HK-2 (cell line): ENCODE measurements around the gene CDKN2AIPNL.

Source experiments
- DNase-seq: peaks from one replicate; pipeline ENCODE4 v3.0.0-alpha.2; 2018; ENCODE audit not compliant: unreplicated experiment

CDKN2AIPNL gene, protein sequence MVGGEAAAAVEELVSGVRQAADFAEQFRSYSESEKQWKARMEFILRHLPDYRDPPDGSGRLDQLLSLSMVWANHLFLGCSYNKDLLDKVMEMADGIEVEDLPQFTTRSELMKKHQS

DNA sequence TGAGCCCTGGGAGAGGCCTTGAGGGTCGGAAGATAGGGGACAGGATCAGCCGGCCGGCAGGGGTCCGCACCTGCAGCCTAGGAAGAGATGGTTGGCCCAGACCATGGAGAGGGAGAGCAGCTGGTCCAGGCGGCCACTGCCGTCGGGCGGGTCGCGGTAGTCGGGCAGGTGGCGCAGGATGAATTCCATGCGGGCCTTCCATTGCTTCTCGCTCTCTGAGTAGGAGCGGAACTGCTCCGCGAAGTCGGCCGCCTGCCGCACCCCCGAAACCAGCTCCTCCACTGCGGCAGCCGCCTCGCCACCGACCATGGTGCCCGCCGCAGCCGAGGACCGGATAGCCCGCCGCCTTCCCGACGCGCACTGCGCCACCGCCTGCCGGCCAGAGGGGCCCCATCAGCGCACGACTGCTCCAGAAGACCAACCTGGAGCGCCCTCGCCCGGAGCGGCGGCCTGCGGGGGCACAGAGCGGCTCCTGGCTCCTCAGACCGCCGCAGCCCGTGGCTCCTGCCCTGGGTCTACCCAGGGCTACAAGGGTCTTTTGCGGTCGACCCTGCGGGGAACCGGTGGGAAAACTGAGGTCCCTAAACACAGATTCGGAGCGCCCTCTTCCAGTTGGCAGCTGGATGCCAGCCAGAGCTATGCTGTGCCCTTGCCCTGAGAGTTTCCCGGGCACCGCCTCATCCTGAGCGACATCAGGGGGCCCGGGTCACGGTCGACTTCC, at the start of gene CDKN2AIPNL:
TSS of gene CDKN2AIPNL (minus strand) at position 336 of the 721 bp plus-strand sequence. CDS start at position 309, 27 bp downstream.
- peak; percentile 86 for DNase-seq

DNA sequence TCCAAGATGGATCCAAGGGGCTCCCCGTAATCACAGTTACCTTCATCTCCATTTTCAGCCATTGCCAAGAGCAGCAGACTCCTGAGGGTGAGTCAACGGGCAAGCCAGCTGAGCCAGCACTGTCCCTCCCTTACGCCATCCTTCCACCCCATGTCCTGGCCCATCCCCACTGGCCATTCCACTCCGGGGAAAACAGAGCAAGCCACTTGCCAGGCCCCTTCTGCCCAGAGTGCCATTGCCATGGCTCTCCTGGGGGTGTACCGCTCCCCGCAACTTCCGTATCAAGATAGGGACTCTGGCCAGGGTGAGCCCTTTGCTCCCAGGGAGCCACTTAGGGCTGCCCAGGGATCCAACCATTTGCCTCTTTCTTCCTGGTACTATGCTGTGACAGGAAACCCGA, 48.9 kb upstream of the CDKN2AIPNL start:
- DNase-seq, result no peak

DNA sequence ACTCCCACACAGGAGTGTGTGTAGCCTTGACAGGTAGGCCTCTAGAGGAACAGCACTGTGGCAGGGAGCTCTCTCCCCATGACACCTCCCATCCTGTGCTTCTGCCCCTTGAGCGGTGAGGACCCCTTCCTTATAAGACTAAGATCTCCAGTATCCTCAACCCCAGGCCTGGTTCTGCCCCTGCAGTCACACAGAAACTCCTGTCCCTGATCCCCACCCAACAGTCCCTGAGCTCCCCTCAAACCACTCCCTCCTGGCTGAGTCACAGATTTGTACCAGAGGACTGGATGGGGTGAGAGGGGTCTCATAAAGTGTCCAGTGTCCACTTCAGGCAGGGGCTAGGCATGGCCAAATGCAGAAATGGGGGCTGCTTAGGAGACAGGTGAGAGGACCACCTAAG, 47.8 kb upstream of the CDKN2AIPNL start:
- no peak for DNase-seq

DNA sequence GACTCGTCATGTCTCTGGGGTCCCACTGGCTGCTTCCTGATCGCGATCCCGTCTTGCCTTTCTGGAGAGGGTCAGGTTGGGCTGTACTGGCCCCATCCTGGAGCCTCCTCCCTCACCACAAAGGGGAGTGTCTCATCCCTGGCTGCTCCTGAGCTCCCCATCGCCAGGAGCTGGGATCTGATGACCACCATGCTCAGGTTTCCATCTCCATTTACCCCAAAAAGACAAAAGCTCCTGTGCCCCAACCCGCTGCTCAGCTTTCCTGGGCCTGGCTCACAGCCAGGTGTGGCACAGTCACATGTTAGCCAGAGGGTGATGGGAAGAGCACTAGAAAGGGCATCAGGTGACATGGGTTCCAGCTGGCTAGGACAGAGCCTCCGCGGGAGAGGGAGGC, 47.3 kb upstream of the CDKN2AIPNL start:
- no peak for DNase-seq

DNA sequence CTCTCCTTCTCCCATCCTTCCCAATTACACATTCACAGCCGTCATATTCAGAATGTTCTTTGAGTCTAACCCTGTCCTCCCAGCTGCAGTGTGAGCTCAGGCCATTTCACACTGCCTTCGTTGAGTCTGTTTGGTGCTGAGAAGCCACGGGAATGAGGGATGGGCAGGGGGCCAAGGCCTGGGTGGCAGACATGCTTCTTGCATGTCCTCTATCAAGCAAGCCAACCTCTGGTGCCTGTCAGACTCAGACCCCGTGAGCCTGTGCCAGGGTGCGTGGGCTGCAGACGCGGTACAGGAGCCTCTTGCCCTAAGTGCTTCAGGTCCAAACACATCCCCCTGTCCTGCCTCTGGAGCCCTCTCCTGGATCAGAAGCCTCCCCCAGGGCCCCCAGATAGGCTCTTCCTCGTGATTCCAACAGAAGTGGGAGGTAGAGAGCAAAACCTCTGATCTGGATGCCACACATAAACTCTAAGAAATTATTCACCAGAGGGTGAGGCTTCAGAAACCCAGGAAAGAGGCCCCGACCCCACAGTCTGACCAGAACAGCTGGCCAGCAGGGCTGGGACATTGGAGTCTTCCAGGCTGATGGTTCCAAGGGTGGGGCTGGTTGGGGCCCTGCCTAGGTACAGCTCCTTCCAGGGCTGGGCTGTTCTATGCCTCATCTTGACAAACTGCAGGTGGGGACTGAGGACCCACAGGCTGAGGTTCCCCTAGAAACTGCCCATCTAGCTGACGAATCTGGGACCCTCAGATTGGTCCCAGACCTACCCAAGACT, 46.7 kb upstream of the CDKN2AIPNL start:
- no peak for DNase-seq

DNA sequence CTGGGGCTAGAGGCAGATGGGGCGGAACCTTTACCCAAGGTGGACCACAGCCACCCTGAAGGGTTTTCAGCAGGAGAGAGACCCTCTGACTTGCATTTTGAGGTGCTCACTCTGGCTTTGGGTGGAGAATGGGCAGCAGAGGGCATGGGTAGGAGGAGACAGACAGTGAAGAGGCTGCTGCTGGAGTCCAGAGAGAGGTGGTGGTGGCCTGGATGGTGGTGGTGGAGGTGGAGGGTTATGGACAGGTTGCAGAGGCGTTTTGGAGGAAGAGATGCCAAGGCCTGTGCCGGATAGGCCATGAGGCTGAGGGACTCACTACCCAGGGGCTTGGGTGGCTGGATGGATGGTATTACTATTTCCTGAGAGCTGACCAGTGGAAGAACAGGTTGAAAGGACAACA, 46.1 kb upstream of the CDKN2AIPNL start:
- no peak for DNase-seq

DNA sequence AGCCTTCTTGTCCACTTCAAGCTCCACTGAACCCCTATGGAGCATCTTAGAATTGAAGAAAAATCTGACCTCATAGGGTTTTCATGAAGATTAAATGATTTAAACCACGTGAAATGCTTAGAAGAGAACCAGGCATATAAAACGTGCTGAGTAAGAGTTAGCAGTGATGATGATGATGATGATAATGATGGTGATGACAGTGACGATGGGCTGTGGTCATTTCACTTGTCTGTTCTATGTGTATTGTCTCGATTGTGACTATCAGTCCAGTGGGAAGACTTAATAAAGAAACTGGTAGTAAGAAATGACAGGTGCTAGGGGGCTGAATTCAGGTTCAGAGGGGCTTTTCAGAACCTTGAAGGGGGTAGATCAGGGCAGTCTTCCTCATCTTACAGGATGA, 45.1 kb upstream of the CDKN2AIPNL start:
- DNase-seq, result no peak

DNA sequence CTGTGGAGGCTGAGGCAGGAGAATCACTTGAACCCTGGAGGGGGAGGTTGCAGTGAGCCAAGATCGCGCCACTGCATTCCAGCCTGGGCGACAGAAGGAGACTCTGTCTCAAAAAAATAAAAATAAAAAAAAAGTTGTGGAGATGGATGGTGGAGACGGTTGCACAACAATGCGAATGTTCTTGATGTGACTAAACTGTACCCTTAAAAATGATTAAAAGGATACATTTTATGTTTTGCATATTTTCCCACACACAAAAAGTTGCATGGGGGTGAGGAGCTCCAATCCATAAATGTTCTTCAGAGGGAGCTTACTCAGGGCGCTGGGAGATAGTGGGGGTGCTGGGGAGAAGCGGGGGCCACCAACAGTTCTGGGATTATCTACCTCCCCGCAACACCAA, 43.8 kb upstream of the CDKN2AIPNL start:
- DNase-seq, result no peak

DNA sequence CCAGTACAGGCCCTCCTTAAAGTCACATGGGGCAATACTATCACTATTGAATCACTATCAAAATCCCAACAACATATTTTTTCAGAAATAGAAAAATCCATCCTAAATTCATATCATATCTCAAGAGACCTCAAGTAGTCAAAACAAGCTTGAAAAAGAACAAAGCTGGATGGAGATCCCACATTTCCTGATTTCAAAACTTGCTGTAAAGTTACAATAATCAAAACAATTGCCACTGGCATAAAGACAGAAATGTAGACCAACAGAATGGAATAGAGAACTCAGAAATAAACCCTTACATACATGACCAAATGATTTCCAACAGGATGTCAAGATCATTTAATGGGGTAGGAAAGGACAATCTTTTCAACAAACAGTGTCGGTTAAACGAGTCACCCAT, 41.3 kb upstream of the CDKN2AIPNL start:
- no peak for DNase-seq

DNA sequence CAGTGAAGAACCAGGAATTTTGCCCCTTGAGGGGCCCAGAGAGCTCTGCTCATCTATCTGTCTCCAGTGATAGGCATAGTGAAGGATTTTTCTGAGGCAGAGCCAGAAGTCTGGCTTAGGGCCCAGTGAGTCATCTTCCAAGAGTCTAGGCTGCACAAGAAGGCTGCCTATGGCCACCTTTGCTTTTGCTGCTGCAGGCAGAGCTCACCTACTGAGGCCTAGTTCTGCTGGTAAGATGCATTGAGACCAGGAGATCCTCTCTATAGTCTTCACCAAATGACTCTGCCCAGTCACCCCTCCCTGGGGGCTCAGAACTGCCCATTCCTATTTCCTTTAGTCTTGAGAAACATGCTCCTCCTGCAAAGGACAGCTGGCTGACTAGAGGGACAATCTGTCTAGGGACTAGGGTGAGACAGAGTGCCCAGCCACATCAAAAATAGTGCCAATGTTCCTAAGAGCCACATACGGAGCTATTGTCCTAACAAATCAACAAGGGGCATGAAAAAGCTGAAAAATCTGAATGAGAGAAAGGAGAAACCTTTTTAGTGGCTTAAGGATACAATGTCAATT, 40.3 kb upstream of the CDKN2AIPNL start:
- no peak for DNase-seq

DNA sequence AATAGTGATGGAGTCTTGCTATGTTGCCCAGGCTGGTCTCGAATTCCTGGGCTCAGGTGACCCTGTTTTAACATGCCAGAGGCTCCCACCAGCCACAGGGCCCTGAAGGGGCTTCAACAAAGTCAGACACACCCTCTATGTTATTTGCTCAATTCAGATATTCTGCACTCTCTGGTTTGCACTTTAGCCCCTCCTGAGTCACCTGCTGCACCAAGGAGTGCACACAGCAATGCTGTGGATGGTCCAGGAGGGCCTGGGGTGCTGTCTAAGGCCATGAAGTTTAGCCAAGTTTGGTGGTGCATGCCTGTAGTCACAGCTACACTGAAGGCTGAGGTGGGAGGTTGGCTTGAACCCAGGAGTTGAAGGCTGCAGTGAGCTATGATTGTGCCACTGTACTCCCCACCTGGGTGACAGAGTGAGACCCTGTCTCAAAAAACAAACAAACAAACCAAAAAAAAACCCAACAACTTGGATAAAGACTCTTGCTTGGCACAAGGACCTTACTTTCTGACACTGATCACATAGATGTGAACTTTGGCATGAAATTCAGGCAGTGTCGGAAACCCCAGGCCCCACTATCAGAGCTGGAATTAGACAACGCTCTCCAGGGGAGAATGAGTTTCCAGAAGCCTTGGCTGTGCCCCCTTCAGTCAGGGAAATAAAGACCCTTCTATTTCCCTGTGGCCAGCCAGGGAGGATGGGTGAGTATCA, 39.7 kb upstream of the CDKN2AIPNL start:
- no peak for DNase-seq

DNA sequence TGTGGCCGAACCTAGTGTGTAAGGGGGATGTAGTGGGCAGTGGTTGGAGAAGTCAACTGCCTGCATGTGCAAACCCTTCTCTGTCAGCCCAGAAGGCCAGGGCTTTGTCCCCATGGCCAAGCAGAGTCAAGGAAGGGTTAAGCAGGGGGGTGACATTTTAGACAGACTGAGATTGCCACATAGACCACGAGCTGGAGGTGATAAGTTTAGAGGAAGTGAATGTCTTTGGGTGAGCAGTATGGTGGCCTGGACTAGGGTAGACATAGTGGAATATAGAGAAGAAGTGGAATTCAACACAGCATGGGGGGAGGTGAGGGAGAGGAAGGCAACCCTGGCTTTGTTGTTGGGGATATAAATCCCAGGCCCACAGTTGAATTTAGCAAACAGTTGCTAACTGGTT, 38.7 kb upstream of the CDKN2AIPNL start:
- no peak for DNase-seq

DNA sequence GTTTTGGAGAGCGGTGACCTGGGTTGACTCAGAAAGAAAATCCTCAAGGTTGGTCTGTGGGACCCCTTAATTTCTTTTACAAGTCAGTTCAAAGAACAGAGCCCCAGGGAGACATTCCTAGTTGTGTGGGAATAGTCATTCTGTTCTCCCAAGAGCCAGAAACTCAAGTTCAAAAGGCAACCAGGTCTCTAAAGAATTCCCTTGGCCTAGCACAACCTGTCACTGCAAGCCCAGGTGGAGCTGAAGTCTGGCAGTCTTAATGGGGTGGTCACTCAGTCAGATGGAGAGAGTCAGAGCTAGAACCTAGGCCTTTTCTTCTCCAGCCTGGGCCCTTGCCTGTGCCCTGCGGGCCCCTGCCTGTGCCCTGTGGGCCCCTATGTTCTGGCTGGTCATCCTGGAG, 37.5 kb upstream of the CDKN2AIPNL start:
- no peak for DNase-seq

DNA sequence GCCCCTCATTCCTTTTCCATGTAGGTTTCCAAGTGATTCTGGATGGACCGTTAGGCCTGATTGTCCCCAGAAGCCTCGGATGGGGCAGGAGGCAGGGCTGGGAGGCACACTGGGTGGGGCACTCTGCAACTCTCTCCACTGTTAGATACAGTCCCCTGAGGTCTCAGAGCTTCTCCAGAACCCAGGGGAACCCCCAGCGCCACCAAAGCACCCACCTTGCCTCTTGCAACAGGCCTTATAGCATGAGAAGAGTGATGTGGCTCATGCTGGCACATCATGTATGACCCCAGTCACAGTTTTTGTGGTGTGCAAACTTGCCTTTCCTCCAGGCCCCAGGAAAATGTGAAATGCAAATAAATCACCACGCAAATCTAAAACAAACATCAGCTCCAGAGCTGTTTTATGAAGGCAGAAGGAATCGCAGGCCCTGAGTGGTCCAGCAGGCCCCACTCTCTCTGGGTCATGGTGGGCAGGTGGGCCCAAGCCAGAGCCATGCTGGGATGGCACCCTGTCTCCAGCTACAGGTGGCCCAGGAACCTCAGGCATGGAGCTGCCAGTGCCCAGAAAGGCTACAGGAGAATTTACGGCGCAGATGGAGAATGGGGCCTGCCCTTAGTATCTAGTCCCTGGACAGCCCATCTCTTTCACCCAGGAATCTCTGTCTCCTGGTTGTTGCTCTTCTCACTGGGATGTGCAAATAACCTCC, 36.3 kb upstream of the CDKN2AIPNL start:
- no peak for DNase-seq

DNA sequence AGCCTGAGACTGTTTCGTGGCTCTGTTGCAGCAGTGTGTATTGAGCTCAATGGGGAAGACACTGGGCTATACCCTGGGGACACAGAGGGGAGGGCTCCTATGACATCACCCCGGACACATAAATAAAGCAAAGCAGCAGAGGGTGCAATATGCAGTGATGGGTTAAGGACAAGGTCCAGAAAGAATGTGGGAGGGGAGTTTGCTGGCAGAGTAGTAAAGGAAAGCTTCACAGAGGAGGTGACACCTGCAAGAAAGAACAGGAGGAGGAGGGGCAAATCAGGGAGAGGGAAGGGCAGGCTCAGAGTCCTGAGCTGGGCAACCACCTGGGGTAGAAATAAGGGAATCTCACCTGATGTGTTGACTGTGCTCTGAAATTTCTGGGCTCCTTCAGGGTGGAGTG, 35.3 kb upstream of the CDKN2AIPNL start:
- no peak for DNase-seq

DNA sequence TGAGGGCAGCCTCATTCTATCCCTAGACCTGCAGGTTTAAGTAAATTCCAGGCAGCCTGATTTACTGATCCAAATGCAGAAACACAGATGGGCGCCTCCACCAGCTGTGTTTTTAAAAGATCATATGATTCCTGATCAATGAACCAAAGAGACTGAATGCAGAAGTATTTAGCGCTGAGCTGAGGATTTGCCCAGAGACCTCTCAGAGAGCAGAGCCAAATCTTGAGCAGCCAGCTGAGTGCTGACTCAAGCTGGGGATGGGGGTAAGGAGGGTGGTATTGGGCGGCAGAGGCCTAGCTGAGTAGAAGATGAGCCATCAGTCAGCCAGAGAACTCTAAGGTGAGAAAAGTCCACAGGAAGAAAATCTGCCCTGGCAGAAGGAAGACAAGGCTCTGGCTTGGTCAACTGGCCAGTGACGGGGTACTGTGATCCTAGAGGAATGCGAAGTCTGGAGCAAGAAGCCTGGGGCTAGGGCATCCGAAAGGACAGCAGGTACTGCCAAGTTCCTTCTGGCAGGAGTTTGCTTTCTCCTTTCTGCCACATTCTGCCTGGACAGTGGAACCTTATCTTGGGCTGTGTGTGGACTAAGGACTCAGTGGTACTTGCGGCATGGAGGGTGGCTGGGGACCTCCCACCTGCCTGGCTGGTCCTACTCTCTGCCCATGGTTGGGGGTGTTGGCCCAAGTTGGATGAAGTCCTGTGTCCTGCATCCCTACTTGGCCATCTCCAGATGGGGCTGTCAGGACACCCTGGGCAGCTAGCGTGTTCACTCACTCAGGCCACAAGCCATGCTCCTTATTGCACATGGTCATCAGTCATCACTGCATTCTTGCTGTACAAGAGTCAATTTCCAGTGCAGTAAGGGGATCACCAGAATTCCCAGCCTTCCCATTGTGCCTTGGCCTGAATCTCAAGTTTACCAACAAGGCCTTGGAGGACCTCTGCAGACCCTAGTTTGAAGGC, 34.5 kb upstream of the CDKN2AIPNL start:
- DNase-seq, result no peak

DNA sequence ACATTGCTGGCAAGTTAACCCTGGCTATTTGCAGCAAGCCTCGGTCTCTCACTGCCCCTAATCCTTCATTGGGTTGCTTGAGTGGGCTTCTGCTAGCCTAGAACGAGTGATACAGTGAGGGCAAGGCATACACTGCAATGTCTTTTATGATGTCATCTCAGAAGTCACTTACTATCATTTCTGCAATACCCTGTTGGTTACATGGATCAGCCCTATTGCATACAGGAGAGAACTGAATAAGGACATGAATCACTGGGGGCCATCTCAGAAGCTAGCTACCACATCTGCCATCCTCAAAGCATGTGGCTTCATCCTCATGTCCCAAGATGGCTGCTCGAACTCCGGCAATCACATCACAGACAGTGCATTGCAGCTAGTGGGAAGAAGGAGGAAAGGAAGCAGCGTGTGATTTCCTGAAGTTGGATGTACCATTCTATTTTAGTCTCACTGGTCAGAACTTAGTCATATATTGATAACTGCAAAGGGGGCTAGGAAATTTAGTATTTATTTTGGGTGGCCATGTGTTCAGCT, 33.3 kb upstream of the CDKN2AIPNL start:
- DNase-seq, result no peak

DNA sequence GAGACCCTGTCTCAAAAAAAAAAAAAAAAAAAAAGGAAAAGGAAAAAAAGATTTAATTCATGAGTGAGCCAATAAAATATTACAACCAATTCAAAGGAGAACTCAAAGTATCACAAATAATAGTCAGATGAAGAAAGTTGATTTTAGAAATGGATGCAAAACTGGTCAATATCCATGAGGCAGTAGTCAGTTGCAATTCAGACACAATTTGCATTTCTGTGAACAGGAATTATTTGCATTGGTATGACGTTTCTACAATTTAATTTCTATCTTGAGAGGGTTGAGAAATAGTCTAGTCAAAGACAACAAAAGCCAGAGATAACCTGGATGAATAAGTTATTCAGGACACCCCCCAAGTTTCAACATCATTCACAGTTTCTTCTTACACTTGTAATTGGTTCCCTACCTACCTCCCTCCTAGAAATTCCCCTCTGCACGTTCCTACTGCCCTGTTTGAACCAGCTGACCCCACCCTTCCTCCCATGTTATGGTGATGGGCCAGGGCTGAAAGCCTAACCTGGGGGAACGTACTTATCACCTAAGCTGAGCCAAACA, 28.6 kb upstream of the CDKN2AIPNL start:
- DNase-seq, result no peak

DNA sequence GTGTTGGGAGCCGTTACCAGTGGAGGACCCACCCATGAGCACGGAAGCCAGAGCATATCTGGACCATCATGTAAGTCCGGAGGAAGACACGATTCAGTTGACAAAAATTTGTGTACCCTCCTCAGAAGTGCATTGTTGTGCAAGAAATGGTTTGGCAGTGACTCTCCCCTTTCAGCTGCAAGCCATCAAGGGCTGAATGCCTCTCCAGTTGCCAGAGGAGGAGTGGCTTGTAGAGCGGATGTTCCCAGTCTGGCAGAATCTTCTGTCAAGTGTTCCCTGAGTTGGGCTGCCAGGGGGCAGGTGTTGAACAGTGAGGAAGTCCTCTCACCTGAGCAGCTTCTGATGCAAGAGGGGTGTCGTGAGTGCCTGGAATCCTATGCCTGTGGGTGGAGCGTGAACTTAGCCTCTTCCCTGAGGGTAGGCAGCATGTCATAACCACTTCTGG, 27.6 kb upstream of the CDKN2AIPNL start:
- DNase-seq, result peak; percentile 31

DNA sequence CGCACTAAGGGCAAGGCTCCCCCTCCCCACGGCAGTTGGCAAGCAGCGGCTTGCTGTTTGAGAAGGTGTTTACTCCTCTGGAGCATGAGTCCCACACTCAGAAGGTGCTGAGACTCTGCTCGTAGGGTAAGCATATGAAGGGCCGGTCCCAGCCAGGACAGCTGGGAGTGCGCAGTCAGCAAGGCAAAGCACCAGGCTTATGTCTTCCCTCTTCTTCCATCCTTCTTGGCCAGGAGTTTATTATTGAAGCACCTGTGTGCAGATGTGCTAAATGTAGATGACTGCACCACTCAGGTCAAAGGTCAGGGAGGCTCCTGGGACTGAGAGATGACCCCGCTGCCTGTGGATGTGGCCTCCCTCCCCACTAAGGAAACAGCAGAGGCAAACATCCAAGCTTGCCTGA, 27.0 kb upstream of the CDKN2AIPNL start:
- no peak for DNase-seq
